GM18517 (cell line): ENCODE measurements around the gene ZNF565.
"Not testable (repeated sequence)": the region's sequence is repeated elsewhere in the genome, so short reads cannot be mapped to it uniquely, and the experiment has no call there.

ENCODE experiments used
- ATAC-seq: cut with Tn5 transposase; IDR thresholded peaks from one replicate; pipeline ENCODE4 v1.9.1; 2021; ENCODE audit warnings: mild to moderate bottlenecking, moderate library complexity; ENCODE audit not compliant: unreplicated experiment

ZNF565 gene

DNA sequence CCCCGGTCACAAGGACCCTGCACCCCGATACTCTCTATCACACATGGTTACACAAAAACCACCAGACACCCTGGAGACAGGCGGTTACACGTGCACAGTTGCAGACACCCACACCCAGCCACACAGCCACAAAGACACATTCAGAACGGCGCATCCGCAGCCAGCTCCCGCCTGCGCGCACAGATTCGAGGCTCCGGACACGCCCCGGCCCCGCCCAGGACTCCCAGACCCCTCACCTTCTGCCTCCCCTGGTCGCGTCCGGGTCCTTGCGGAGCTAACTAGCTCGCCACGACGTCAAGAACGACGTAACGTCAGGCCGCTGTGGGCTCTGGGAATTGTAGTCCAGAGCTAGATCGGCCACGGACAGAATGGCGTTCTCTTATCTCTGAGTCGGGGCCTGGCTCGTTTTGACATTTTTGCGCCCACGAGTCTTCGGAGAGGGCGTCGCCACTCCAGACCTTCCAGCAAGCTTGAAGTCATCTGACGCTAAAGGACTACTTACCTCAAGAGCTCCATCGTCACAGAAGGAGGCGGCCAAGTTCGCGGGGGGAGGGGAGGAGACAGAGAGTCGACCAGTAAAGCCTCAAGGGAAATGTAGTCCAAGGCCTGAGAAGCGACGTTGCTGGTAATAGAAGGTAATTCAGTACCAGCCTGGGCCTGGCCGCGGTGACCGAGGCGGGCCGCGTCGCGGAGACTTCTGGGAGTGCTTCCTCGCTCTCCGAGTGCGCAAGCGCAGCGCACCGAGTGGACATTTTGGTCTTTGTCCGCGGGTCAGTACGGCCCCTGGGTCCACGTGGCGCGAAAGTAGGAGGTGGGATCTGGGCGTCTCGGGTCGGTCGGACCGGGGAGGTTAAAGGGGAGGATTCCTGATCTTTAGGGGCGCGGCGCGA, at the start of gene ZNF565, which contains the start of gene ZNF146:
TSS of gene ZNF565 (minus strand) at position 280 of the 890 bp plus-strand sequence. CDS start 12,680 bp downstream, outside the sequence.
TSS of gene ZNF146 (plus strand) at position 721 of the 890 bp plus-strand sequence. CDS start 21,335 bp downstream, outside the sequence.
- ATAC-seq = peak; percentile 85

DNA sequence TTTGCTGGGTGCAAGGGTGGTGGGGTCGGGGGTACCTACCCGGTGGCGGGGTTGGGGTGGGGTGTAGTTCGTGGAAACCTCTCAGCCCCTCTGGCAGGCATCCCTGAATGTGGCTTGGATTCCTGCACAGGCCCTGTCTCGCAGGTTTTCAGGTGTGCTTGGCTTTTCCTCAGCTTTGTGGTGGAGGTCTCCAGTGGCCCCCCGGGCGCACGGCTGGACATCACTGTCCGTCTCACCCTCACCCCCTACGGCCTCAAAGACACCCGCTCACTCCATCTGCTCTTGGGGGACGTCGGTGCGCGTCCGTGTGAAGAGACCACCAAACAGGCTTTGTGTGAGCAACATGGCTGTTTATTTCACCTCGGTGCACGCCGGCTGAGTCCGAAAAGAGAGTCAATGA, 44.7 kb upstream of the ZNF565 start:
- ATAC-seq = no peak

DNA sequence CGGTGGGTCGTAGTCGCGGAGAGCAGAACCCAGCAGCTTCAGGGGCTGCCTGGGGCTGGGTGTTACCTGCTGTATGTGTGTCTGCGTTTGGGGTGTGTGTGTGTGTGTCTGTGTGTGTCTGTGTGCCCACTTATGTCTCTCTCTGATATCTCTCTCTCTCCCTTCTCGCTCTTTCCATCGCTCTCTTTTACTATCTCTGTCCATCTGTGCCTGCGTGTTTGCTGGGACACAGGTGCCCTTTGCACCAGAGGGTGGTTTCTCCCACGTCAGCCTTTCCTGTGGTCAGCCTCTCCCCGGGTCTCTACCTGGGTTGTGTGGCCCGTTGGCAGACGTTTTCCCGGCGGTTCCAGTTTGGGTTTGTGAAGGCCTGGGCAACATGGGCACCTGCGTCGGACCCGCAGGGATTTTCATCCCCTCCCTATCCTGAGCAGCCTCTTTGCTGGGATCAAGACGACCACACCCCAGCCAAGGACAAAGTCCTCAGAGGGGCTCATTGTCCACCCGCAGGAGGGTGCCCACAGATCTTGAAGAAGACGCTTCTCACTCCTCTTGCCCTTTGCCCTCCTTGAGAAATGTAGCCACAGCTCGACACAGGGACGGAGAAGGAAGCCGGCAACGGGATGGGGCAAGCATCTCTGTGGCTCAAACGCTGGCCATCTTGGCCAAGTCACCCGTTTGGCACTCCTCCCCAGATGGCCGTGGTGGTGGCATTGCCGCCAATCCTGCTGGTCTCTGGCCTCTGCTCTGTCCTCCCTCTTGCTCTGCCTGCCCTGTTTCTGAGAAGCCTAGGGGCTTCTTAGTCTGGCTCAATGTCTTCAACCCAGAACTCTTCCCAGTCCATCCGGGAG, 43.8 kb upstream of the ZNF565 start:
- no peak for ATAC-seq

DNA sequence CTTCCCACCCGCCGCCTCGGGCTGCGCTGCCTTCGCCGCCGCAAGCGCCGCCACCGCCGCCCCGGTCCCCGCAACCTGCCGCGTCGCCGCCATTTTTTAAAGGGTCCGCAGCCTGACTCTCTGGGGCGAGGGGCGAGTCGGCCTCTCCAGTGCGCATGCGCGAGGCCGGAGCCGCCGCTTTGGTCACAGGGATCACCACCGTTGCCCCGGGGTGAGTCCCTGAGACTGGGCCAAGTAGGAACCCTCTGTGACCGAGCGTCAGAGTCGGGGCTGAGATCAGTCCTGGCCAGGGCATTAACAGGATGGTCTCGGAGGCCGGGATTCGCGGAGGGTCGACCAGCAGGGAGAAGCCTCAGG, 43.0 kb upstream of the ZNF565 start:
- no peak for ATAC-seq

DNA sequence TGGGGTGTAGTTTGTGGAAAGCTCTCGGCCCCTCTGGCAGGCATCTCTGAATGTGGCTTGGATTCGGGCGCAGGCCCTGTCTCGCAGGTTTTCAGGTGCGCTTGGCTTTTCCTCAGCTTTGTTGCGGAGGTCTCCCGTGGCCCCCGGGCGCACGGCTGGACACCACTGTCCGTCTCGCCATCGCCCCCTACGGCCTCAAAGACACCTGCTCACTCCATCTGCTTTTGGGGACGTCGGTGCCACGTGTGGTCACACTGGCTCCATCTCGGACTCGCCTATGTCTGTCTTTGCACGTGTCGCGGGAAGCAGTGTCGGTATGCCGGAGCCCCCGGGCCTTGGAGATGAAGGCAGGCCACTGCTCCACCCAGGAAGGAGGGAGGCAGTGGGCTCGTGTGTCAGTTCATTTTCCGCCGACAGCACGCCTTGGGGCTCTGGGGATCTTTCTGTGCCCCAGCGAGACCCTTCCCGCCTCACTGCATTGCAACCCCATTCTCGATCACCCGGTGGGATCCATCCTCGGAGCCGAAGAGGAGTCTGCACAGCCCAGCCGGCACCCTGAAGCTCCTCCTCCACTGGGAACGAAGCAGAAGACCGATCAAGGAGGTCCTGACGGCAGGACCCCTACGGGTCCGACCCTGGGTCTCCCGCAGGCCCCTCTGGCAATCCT, 42.5 kb upstream of the ZNF565 start:
- ATAC-seq = no peak

DNA sequence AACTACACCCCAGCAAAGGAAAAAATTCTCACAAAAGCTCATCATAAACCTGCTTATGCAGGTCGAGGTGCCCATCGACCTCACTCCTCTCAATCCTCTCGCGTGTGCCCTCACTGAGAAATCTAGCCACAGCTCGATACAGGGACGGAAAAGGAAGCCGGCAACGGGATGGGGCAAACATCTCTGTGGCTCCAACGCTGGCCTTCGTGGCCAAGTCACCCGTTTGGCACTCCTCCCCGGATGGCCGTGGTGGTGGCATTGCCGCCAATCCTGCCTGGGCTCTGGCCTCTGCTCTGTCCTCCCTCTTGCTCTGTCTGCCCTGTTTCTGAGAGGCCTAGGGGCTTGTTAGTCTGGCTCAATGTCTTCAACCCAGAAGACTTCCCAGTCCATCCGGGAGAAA, 41.6 kb upstream of the ZNF565 start:
- ATAC-seq = no peak

DNA sequence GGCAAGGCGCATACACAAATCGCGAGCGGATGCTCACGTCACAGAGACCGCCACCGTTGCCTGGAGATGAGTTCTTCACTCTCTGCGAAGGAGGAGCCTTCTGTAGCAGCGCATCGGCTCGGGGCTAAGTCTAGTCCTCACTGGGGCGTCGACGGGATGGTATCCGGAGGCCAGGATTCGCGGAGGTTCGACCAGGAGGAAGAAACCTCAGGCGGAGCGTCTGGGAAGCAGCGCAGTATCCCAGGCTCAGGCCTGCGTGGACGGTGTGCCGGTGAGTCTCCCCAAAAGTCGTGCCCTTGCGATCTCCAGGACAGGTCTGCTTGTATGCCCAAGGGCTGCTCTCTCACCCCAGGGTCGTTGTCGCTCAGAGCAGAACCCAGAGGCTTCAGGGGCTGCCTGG, 40.9 kb upstream of the ZNF565 start:
- no peak for ATAC-seq

DNA sequence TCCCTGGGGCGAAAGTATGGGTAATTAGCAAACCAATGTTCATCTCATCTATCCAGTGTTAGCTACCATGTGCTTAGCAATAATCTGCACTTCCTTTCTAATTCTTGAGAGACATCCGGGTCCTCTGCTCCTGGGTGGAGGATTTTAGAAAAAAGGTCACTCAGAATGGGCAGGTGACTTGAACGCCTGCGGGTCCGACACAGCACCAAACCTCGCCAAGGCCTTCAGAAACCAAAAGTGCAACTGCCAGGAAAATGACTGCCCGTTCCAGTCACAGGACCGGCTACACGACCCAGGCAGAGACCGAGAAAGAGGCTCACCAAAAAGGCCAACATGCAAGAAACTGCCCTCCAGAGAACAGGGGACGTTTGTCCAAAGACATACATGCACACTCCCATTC, 40.4 kb upstream of the ZNF565 start:
- ATAC-seq = no peak

DNA sequence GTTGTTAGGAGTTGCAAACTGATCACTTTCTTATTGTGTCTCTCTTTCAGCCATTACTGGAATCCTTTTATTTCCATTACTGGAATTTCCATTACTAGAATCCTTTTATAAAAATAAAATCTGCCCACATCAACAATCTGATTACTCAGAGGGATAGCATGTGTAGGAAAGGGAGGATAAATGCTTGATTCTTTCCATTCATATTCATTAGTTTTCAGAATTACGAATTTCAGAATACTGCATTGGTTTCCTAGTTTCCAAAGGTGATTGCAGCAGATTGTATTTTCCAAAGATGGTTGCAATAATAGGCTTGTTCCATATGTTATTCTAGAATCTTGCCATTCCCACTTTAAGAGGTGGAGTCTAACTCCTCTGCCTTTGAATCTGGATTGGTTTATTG, 37.6 kb upstream of the ZNF565 start:
- no peak for ATAC-seq

DNA sequence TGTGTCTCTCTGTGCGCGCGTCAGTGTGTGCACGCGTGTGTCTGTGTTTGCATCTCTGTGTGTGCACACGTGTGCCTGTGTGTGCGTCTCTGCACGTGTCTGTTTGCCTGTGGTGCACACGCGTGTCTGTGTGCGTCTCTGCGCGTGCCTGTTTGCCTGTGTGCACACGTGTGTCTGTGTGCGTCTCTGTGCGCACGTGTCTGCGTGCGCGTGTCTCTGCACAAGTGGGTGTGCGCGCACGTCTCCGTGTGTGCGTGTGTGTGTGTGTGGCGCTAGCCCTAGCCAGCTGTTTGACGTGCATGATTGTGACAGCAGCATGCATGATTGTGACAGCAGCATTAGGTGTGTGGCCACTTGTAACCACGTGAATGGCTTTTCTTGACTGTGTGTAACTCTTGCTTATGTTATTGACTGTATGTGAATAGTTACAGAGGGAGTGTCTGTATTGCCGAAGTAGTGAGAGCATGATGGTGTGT, 31.6 kb upstream of the ZNF565 start:
- ATAC-seq = no peak

DNA sequence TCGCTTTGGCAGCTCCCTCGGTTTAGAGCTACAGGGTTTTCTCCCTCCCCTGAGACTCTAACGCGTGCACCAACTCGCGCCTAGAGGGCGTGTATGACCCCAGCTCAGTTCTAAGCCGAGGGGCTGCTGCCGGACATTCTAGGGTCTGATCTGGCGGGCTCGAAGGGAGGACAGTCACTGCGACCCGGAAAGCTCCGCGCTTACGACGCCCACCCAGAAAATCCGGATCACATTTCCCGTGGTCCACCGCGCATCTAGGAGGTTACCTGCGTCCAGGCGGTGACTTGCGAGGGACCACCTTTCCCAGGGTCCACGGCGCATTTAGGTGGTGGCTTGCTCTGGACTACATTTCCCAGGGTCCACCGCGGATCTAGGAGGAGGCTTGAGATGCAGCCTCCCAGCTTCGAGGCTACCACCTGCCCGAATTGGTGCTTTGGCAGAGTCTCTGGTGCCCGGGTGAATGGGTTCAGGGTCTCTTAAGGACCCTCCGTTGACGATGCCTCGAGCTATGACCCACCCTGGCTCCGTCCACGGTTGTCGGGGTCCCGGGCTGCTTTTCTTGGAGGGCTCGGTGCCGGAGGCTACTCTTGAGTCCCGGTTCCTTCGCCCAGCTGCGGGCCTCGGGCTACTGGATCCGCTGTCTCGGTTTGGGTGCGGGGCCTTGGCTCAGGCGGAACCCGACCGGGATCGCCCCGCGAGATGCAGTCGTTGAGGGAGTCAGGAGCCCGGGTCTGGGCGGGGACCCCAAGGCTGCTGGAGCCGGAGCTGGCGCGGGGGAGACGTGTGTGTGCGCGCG, 30.9 kb upstream of the ZNF565 start:
- ATAC-seq = no peak

DNA sequence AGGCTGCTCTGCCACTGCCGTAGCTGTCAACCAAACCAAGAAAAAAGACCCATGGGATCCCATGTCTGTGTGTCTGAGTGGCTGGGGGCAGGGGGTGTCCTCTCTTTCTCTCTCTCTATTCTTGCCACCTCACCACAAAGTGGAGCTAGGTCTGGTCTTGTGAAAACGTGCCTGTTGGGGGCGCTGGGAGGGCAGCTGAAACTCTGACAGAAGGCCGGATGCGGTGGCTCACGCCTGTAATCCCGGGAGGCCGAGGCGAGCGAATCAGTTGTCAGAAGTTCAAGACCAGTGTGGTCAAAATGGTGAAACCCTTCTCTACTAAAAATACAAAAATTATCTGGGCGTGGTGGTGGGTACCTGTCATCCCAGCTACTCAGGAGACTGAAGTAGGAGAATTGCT, 29.6 kb upstream of the ZNF565 start:
- no peak for ATAC-seq

DNA sequence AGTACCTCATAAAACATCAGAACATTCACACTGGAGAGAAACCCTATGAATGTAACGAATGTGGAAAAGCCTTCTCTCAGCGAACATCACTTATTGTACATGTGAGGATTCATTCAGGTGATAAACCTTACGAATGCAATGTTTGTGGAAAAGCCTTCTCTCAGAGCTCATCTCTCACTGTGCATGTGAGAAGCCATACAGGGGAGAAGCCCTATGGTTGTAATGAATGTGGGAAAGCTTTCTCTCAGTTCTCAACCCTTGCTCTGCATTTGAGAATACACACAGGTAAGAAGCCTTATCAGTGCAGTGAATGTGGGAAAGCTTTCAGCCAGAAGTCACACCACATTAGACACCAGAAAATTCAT, 22.5 kb upstream of the ZNF565 start:
- no peak for ATAC-seq

DNA sequence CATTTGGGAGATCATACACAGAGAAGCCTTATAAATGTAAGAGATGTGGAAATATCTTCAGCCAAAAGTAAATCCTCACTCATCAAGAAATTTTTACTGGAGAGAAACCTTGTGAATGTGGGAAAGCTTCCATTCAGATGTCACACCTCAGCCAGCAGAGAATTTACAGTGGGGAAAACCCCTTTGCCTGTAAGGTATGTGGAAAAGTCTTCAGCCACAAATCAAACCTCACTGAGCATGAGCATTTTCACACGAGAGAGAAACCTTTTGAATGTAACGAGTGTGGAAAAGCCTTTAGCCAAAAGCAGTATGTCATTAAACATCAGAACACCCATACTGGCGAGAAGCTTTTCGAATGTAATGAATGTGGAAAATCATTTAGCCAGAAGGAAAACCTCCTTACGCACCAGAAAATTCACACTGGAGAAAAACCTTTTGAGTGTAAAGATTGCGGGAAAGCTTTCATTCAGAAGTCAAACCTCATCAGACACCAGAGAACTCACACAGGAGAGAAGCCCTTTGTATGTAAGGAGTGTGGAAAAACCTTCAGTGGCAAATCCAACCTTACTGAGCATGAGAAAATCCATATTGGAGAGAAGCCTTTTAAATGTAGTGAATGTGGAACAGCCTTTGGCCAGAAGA, 22.0 kb upstream of the ZNF565 start:
- no peak for ATAC-seq

DNA sequence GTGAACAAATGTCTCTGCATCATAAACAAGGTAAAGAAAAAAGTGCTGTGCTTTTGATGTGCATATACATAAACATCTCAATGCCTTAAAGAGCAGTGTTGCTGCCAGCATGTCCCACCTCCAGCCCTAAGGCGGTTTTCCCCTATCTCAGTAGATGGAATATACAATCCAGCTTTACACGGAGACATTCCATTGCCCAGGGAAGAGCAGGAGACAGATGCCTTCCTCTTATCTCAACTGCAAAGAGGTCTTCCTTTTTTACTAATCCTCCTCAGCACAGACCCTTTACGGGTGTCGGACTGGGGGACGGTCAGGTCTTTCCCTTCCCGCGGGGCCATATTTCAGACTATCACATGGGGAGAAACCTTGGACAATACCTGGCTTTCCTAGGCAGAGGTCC, 19.2 kb upstream of the ZNF565 start:
- ATAC-seq = not testable (repeated sequence)

DNA sequence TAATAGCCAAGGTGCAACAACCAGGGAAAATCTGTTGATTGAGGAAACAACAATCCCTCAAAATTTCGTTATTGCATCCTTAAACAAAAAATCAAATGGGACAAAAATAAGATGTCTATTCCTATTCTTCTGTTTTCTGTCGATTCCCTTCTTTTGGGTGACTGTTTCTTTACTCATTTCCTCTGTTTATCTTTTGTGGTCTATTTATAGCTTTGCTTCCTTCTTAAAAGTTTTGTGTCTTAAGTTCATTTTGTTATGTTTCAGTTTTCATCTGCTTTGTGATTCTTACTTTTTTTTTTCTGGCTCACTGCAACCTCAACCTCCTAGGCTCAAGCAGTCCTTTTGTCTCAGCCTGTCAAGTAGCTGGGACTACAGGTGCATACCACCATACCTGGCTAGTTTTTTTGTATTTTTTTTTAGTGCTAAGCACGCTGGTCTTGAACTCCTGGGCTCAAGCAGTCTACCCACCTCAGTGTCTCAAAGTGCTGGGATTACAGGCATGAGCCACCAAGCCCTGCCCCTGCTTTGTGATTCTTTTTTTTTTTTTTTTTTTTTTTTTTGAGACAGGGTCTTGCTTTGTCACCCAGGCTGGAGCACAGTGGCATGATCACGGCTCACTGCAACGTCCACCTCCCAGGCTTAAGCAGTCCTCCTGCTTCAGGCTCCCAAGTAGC, 10.9 kb upstream of the ZNF565 start:
- ATAC-seq = no peak

DNA sequence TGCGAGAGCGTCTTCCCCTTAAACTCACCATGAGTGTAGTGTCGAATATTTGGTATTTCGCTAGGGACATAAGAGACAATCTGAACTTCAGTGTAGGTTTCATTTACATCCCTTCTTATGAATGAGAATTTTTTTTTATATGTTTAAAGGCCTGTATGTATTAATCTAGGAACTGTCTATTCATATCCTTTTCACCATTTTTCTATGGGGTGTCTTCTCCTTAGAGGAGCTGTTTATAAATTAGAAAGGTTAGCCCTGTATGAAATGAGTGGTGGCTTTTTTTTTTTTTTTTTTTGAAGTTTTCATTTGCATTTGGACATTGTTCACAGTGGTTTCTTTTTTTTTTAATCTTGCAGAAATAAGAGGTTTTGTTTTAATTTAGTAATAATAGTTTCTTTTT, 8.0 kb upstream of the ZNF565 start:
- no peak for ATAC-seq

DNA sequence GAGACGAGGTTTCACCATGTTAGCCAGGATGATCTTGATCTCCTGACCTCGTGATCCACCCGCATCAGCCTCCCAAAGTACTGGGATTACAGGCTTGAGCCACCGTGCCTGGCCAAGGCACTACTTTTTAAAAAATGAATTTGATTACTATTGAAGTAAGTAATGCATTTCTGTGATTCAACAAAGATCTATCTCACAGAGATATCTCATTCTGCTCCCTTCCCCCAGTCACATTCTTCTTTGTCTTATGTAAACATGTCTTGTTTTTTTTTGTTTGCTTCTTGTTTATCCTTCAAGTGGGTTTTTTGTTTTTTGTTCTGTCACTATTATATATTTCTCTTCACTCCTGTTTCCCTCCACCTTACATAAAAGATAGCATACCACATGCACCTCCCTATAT, 7.0 kb upstream of the ZNF565 start:
- no peak for ATAC-seq
